ENCODE data around the gene KIF13A. TPM values are rescaled to one million over a fixed set of nuclear protein-coding genes. Genes with fewer than 3 reads are reported as not detected.

The KIF13A gene
- total RNA-seq, 1 experiment from 2014 or later: 52.2 TPM

- no peaks in the 10 kb centered on the region for H4K20me1 ChIP-seq (ENCODE audit: insufficient read depth)
- H3K9me3 ChIP-seq (ENCODE audit: insufficient read depth, low read depth): peaks cover 4% of the 10 kb centered on the region; the same call in 1 of the 2 replicates
- no peaks in the 10 kb centered on the region for H3K9me2 ChIP-seq (ENCODE audit: insufficient read depth)
- no peak overlapping the region for H2AFZ ChIP-seq
- intact Hi-C loops (cut with micrococcal nuclease; ENCODE audit: unreplicated experiment): no loop called here
- no peaks in the 10 kb centered on the region for H3K27me3 ChIP-seq (ENCODE audit: insufficient read depth, low read depth)
- H3K27ac ChIP-seq: no peak overlapping the region
- no peak overlapping the region for H3K4me2 ChIP-seq
- H3K36me3 ChIP-seq (ENCODE audit: low read depth): no peaks in the 10 kb centered on the region
- CTCF ChIA-PET: interaction anchor here (0.7 kb wide), 1 partner anchor 126 kb away, joined by 5 read pairs; no protein-coding TSS in a partner anchor
- no peak for TF ChIP-seq EZH2 (IDR thresholded peaks at IDR 0.05; ENCODE audit: low read depth)
- TF ChIP-seq, protein P1, sequence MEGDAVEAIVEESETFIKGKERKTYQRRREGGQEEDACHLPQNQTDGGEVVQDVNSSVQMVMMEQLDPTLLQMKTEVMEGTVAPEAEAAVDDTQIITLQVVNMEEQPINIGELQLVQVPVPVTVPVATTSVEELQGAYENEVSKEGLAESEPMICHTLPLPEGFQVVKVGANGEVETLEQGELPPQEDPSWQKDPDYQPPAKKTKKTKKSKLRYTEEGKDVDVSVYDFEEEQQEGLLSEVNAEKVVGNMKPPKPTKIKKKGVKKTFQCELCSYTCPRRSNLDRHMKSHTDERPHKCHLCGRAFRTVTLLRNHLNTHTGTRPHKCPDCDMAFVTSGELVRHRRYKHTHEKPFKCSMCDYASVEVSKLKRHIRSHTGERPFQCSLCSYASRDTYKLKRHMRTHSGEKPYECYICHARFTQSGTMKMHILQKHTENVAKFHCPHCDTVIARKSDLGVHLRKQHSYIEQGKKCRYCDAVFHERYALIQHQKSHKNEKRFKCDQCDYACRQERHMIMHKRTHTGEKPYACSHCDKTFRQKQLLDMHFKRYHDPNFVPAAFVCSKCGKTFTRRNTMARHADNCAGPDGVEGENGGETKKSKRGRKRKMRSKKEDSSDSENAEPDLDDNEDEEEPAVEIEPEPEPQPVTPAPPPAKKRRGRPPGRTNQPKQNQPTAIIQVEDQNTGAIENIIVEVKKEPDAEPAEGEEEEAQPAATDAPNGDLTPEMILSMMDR (conservative IDR thresholded peaks at IDR 0.05): no peak
- no peak for DNase-seq
- 0 out of 2 replicates have a peak, but pooled peaks cover under 1% of the 10 kb centered on the region for H3K4me1 ChIP-seq (replicated peaks; ENCODE audit: insufficient read depth)
- POLR2A ChIA-PET (ENCODE audit: unreplicated experiment): no interaction called here
- H3K79me2 ChIP-seq (ENCODE audit: low read depth): no peaks in the 10 kb centered on the region
- no peak overlapping the region for H3K4me3 ChIP-seq
- 0 out of 2 replicates have a peak, but pooled peaks cover 5% of the 10 kb centered on the region for H3F3A ChIP-seq (ENCODE audit: insufficient read depth, low read depth)
- BruUV-seq (replicated peaks): no TSS peak
Measured at GRCh38 chr6:18028332-18028731, 40.9 kb upstream of the KIF13A start.

DNA sequence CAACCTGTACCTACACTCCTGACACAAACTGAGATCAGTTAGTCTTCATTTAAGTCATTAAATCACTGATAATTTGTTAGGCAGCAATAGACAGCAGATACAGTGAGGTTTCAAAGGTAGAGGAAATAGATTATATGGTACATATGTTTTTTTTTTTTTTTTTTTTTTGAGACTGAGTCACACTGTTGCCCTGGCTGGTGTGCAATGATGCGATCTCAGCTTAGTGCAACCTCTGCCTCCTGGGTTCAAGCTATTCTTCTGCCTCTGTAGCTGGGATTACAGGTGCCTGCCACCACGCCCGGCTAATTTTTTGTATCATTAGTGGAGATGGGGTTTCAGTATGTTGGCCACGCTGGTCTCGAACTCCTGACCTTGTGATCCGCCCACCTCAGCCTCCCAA is 38.2 kb upstream of the KIF13A start:
- H3K36me3 ChIP-seq (ENCODE audit: low read depth): no peaks in the 10 kb centered on the region
- no peaks in the 10 kb centered on the region for H3K9me3 ChIP-seq (ENCODE audit: insufficient read depth, low read depth)
- TF ChIP-seq EZH2 (IDR thresholded peaks at IDR 0.05; ENCODE audit: low read depth): no peak
- TF ChIP-seq, protein P1 (conservative IDR thresholded peaks at IDR 0.05): no peak
- no peak overlapping the region for H3K27ac ChIP-seq
- no peak for DNase-seq
- no peak overlapping the region for H3K4me3 ChIP-seq
- peaks cover 11% of the 10 kb centered on the region for H3K4me1 ChIP-seq (replicated peaks; ENCODE audit: insufficient read depth)
- H3K4me2 ChIP-seq: no peak overlapping the region
- BruUV-seq (replicated peaks): no TSS peak
- peaks cover 4% of the 10 kb centered on the region; the same call in 1 of the 2 replicates for H3F3A ChIP-seq (ENCODE audit: insufficient read depth, low read depth)
- H3K79me2 ChIP-seq (ENCODE audit: low read depth): no peaks in the 10 kb centered on the region
- no peaks in the 10 kb centered on the region for H4K20me1 ChIP-seq (ENCODE audit: insufficient read depth)
- H3K27me3 ChIP-seq (ENCODE audit: insufficient read depth, low read depth): no peaks in the 10 kb centered on the region
- ChIA-PET CTCF (no interaction called here), POLR2A (ENCODE audit: unreplicated experiment) (interaction anchor here (0.6 kb wide), 1 partner anchor 131 kb away, joined by 3 read pairs; no protein-coding TSS in a partner anchor)
- no peak overlapping the region for H2AFZ ChIP-seq
- intact Hi-C loops (cut with micrococcal nuclease; ENCODE audit: unreplicated experiment): no loop called here
- no peaks in the 10 kb centered on the region for H3K9me2 ChIP-seq (ENCODE audit: insufficient read depth)

DNA sequence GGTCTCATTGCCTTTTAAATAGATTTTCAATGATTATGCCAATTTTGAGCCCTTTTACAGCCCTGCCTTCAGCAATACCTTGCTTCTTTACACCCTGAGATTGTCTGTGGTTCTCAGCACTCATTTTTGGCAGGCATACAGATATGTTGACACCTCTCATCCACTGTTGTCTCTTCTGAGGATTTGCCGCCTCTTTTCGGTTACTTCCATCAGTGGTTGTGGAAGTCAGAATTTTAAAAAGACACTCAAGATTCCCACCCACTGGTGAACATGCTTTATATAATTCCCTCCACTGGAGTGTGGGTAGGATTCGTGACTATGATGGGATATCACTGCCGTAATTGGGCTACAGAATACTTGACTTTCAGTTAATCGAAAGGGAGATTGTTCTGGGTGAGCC is 37.4 kb upstream of the KIF13A start:
- BruUV-seq (replicated peaks): no TSS peak
- no peak for DNase-seq
- no peaks in the 10 kb centered on the region for H3K9me3 ChIP-seq (ENCODE audit: insufficient read depth, low read depth)
- no peak overlapping the region for H2AFZ ChIP-seq
- H3K36me3 ChIP-seq (ENCODE audit: low read depth): no peaks in the 10 kb centered on the region
- H3K4me2 ChIP-seq: no peak overlapping the region
- H3K27ac ChIP-seq: no peak overlapping the region
- ChIA-PET POLR2A (ENCODE audit: unreplicated experiment) (no interaction called here), CTCF (no interaction called here)
- H3F3A ChIP-seq (ENCODE audit: insufficient read depth, low read depth): peaks cover 4% of the 10 kb centered on the region; the same call in 1 of the 2 replicates
- H3K4me1 ChIP-seq (replicated peaks; ENCODE audit: insufficient read depth): peaks cover 11% of the 10 kb centered on the region
- no peaks in the 10 kb centered on the region for H3K27me3 ChIP-seq (ENCODE audit: insufficient read depth, low read depth)
- H4K20me1 ChIP-seq (ENCODE audit: insufficient read depth): no peaks in the 10 kb centered on the region
- intact Hi-C loops (cut with micrococcal nuclease; ENCODE audit: unreplicated experiment): no loop called here
- no peaks in the 10 kb centered on the region for H3K79me2 ChIP-seq (ENCODE audit: low read depth)
- H3K4me3 ChIP-seq: no peak overlapping the region
- TF ChIP-seq, protein P1 (conservative IDR thresholded peaks at IDR 0.05): no peak
- TF ChIP-seq EZH2 (IDR thresholded peaks at IDR 0.05; ENCODE audit: low read depth): no peak
- no peaks in the 10 kb centered on the region for H3K9me2 ChIP-seq (ENCODE audit: insufficient read depth)
